Activated CD4-positive, alpha-beta T cell treated with anti-CD3 and anti-CD28 coated beads, Interleukin-2, amount 50 U/mL, for 1 hour (primary cell): ENCODE measurements around the gene LIMS1.
"Not testable (repeated sequence)": the region's sequence is repeated elsewhere in the genome, so short reads cannot be mapped to it uniquely, and the experiment has no call there.

Experiments
- DNase-seq: peaks from one replicate; pipeline ENCODE4 v3.0.0-alpha.2; 2020

The LIMS1 gene

GRCh38 chr2:108588070-108588668 lies 53.9 kb downstream of the LIMS1 start:
- no peak for DNase-seq

GRCh38 chr2:108589372-108589771 lies 55.1 kb downstream of the LIMS1 start:
- no peak for DNase-seq

- DNase-seq = no peak
Observed at GRCh38 chr2:108589781-108590180, 55.5 kb downstream of the LIMS1 start.

- DNase-seq = no peak
Observed at GRCh38 chr2:108591163-108591562, 56.9 kb downstream of the LIMS1 start.

DNA sequence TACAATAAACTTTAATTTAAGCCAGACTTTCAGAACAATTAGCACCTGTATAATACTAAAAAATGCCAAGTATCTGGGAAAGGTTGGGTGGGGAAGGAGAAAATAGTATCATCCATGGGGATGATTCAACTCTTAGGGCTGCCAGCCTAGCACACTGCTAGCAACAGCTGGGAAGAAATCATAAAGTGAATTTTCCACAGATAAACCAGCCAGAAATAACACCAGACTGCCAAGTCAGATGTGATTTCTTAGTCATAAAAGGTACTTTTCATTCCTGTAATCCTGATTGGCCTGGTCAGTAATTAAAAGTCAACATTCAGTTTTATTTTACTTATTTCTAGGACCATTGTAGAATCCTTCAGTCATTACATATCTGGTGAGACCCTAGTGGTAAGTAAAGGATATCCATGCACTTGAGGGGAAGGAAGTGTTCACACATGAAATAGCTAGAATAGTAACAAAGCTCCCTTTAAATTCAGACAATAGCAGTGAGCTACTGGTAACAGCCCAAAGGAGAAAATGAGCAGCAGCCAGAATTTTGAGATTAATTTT lies 59.4 kb downstream of the LIMS1 start:
- DNase-seq = no peak

DNA sequence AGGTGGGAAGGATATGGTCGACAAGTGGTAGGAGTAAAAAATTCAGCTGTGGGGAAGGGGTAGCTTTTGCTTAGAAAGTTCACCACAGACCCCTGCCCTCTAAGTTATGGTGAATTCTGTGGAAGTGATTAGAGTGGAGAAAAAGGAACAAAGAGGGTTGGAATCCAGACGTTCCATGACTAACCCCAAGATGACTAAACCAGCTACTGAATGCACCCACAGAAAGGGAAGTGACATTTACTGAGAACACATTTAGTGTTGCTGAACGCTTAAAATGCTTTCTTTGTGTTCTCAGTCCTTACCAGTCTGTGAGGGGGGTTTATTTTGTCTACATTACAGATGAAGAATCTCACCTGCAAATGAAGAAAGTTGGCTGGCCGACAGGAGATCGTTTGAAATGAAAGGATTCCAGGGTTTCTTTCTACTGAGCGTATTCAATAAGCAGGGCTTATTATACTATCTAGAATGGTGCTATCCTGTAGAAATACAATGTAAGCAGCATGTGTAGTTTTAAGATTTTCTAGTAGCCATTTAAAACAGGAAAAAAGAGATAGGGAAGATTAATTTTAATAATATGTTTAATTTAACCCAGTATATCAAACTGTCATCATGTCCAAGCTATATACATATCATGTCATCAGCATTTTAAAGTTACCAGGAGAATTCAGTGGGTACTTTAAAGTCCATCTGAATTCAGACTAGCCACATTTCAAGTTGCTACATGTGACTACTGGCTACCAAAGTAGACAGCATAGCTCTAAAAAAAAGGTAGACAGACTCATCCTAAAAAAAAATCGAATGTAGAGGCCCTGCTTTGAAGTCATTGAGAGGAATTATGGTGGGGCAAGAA lies 60.1 kb downstream of the LIMS1 start:
- no peak for DNase-seq

DNA sequence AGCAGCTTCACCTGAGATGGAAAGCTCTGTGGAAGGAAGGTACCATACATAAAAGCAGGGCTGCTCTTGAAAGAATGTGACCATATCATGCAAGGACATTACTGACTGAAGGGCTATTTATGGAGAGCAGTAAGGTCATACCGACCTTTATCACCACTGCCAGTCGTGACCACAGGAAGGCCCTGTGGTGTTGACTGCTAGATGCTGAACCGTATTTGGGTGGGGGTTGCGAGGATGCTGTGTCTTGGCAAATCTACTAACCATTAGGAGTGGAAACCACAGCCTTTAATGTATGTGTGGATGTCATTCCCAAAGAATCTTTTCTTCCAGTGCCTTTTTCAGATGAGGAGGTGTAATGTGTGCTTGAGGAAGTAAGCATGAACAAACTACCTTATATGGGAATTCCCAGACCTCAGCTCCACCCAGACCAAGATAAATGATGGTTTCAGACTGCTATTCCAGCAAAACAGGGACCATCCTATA lies 60.8 kb downstream of the LIMS1 start:
- no peak for DNase-seq

- not testable (repeated sequence) for DNase-seq
Observed at GRCh38 chr2:108595771-108596170, 61.5 kb downstream of the LIMS1 start.

DNA sequence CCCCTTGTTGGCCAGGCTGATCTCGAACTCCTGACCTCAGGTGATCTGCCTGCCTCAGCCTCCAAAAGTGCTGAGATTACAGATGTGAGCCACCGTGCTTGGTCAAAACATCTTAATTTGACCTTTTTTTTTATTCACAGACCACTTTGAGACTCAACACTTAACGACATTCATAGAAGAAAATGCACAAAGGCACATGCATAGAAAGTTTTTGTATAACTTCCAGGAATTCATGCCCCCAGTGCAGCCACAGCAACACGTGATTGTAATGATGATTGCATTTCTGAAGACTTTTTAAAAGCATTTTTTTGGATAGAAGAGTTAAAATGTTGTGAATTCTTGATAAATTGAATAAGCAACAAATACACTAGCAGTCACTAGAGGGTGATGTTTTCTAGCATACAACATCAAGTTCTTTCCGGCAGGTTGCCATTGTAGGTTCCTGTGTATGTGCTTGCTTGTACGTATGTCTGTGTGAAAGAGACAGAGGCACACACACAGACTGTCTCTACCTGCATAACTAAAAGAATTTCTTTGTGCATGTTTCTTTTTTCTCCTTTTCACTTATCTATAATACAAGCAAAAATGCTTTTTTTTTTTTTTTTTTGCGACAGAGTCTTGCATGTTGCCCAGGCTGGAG lies 63.0 kb downstream of the LIMS1 start:
- DNase-seq = not testable (repeated sequence)

DNA sequence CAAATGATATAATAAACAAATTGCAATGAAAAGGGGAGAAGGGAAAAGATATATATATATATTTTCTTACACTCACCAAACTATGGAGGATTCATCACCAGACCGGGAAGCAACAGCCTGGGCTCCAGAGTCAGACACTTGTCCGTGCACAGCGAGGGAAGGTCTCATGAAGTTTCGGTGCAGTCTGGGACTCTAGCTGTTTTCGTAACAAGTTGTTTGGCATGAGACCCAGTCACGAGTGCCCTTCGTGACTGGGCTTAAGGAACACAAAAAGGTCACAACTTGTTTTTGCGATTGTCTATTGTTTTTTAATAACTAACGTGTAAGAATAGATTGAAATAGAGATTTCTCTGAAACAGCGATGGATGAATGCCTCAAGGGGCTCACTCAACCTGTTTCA lies 66.9 kb downstream of the LIMS1 start:
- not testable (repeated sequence) for DNase-seq

GRCh38 chr2:108602422-108602821 lies 68.2 kb downstream of the LIMS1 start:
- no peak for DNase-seq

DNA sequence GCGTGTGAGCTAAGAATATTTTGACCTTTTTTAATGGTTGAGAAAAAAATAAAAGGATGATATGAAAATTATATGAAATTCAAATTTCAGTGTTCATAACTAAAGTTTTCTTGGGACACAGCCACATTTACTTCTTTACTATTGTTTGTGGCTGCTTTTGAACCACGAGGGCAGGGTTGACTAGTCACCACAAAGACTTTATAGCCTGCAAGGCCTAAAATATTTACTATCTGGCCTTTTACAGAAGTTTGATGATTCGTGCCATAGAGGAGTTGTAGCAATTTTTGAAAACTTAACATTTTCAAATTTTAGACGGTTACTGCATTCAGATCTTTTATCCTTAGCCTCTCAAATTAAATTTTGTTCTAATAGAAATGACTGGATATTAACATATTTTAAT lies 69.9 kb downstream of the LIMS1 start:
- no peak for DNase-seq

- no peak for DNase-seq
Observed at GRCh38 chr2:108605947-108606346, 71.7 kb downstream of the LIMS1 start.

GRCh38 chr2:108607706-108608301 lies 73.5 kb downstream of the LIMS1 start:
- DNase-seq = peak; percentile 57

DNA sequence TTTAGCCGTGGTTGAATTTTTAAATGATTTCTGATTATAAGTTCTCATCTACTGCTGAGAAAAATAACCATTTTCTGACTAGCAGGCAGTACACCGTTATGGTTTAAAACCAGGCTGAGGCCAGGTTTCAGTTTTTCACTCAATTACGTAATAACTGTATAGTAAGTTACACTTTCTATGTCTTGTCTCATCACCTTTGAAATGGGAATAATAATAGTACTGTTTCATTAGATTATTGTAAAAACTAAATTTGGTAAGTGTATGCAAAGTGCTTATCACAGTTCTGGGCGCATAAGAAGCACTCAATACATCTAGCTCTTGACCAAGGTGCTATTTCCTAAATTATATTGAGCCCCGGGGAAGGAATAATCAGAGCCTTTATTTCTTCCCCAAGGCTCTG lies 76.8 kb downstream of the LIMS1 start:
- no peak for DNase-seq

- DNase-seq = peak; percentile 27
Observed at GRCh38 chr2:108612153-108612513, 77.9 kb downstream of the LIMS1 start.

- peak; percentile 53 for DNase-seq
Observed at GRCh38 chr2:108612514-108613183, 78.4 kb downstream of the LIMS1 start.

- no peak for DNase-seq
Observed at GRCh38 chr2:108613261-108614042, 79.2 kb downstream of the LIMS1 start.

DNA sequence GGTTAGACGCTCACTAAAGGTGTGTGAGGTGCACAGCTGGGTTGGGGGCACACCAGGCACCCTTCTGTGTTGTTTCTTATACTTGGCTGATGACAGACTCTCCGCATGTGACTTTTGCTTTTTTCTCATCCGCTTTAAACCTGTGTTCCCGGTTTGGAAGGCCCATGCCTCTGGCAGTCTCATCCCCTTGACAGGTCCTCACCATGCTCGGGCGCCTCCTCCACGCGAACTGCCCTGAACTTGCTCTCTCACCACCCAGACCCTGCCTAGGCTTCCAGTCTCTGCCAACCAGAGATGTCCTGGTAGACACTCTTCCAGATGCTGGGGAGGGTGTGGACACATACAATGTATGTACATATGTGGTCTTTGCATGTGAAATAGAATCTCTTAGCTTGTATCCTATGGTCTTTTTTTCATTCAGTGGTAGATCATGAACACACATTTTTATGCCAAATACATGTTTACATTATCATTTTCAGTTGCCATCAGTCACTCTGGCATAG lies 79.8 kb downstream of the LIMS1 start:
- DNase-seq = no peak

GRCh38 chr2:108614659-108615058 lies 80.4 kb downstream of the LIMS1 start:
- DNase-seq = no peak

GRCh38 chr2:108615480-108616090 lies 81.3 kb downstream of the LIMS1 start:
- no peak for DNase-seq
